Activated CD4-positive, CD25-positive, alpha-beta regulatory T cell treated with anti-CD3 and anti-CD28 coated beads, Interleukin-2, amount 50 U/mL, for 72 hours (primary cell): ENCODE results near the gene RUFY1.
A peak's percentile ranks its signal among the peaks of the same experiment; 100 is the strongest.
"Not testable (repeated sequence)": the region's sequence is repeated elsewhere in the genome, so short reads cannot be mapped to it uniquely, and the experiment has no call there.

Source experiments
- DNase-seq: peaks from one replicate; pipeline ENCODE4 v3.0.0; 2021

Gene RUFY1

DNA sequence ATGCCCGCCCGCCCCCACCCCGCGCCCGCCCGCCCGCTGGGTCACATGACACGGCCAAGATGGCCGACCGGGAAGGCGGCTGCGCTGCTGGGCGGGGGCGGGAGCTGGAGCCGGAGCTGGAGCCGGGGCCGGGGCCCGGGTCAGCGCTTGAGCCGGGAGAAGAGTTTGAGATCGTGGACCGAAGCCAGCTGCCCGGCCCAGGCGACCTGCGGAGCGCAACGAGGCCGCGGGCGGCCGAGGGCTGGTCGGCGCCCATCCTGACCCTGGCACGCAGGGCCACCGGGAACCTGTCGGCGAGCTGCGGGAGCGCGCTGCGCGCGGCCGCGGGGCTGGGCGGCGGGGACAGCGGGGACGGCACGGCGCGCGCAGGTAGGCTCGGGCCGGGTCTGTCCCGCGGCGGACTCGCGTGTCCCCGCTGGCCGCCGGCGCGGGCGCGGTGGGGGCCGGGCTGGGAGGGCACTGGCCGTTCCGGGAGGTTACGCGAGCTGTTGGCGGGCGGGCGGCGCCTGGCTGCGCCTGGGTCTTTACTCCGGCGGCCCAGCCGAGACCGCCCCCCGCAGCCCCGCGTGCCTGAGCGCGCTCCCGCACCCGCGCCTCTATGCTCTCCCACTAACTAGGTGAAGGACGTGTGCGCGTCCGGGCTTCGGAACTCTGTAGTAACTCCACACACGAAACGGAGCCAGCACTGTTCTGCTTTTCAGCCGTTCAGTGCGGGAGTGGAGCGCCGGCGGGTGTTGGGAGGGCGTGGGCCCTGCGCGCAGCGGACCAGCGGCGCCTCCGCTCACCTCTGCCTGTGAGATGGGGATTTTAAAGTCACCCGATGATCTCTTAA, at the start of gene RUFY1:
Gene RUFY1 (plus strand): TSS at position 44 of the 832 bp plus-strand sequence. CDS start 16 bp downstream, at position 60.
- DNase-seq, result peak; percentile 91

GRCh38 chr5:179501997-179502396, 48.4 kb upstream of the RUFY1 start:
- not testable (repeated sequence) for DNase-seq

- not testable (repeated sequence) for DNase-seq
Observed at GRCh38 chr5:179502420-179502819, 47.9 kb upstream of the RUFY1 start.

DNA sequence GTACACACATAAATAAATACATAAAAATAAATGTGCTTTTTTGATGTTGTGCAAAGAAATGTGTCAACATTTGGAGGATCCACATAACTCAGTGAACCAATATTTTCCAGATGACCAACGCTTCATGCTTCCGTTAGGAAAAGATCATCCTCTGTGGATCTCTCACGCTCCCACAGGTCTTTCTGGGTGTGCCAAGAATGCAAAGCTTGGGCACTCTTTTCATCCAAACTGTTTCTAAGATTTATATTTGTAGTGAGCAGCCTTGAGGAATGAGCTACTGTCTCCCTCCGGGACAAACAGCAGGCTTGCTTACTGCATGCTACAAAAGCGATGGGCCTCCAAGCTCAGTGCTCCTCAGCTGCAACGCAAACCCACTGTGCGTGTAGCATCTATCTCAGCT, 46.2 kb upstream of the RUFY1 start:
- DNase-seq, result no peak

DNA sequence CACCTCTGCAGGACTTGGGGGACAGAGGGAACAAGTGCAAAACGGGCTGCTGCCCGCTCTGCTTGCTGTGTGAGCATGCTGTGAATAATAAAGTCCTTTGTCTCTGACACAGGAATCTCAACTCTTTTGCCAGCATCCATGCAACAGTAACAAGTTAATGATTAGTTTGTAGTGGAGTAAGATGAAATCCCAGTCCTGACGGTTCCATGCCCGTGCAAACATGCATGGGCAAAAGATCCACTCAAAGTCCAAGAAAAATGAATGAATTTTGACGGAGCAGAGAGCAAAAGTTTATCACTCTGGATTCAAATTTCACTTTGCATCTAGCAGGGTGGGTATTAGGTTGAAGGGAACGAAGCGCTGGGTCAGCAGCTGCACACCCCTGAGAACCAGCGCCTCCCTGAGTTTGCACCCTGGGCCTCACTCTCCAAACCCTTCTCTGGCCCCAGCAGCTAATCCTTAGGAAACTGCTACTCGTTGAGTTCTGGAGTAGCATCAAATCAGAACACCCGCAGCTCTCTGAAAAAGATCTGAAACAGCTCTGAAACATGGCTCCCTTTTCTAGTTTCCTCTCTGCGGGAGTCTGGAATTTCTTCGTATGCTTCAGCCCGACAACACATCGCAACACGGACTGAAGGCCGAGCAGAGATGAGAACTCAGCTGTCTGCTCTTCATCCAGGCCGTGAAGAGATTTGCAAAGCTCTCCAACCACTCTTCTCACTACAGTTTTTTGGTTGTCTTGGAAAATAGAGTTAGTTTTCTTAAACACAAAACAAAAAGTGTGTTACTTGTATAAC, 45.6 kb upstream of the RUFY1 start:
- no peak for DNase-seq

DNA sequence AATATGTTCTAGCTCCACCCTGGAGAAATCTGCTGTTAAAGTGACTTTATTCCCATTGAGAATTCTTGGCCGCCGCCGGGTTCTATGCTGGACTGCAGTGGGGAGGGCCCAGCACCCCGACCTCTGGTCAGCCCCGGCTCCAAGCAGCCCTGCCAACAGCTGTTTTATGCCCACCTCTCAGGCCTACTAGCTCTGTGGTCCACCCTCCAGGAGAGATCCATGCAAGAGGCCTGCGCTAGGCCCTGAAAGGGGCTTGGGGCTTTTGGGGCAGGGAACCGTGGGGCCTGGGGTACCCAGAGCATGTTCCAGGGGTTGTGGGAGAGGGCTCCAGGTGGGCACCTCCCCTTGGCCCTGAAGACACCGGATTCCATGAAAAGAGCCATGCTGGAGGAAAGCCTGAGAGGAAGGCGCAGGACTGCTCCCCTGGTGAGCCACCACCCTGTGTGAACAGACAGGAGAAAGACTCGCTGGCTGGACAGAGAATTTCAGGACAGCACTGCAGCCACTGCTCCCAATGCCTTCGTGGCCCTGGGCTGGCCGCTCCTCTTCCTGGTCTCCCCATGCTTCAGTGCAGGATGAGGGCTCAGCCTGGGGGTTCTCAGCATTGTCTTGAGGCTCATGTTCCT, 44.6 kb upstream of the RUFY1 start:
- DNase-seq, result no peak

DNA sequence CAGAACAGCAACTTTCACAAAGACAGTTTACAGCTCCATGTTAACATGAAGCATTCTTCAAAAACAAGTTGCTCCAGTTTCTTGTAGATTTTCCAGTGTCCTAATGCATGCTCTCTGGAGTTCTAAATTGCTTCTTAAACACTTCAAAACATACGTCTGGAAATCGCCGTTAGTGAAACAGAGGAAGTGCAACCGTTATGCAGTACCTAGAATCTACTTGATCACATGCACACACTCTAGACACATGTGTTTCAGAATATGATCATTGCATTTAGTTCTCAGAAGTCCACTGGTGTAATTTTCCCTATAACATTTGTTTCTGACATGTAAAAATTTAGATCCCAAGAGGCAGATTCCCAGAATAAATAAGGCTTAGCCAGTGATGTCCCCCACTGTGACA, 41.1 kb upstream of the RUFY1 start:
- DNase-seq, result no peak

GRCh38 chr5:179509845-179510244, 40.5 kb upstream of the RUFY1 start:
- no peak for DNase-seq

GRCh38 chr5:179512452-179513000, 37.8 kb upstream of the RUFY1 start:
- DNase-seq, result no peak

GRCh38 chr5:179515501-179515900, 34.9 kb upstream of the RUFY1 start:
- not testable (repeated sequence) for DNase-seq

DNA sequence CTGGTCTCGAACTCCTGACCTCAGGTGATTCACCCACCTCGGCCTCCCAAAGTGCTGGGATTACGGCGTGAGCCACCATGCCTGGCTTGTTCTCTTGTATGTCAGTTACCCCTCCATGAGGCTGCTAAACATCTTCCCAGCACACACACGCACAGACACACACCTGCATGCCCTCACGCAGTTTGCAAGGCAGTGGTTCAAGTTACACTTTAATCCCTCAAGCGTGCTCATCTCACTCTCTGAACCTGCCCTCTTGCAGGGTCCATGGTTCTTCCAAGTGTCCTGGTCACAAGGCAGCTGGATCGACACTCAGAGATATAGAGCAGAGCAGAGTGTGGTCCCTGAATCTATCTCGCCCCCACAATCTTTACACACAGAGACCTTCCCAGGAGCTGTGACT, 34.1 kb upstream of the RUFY1 start:
- DNase-seq, result no peak

DNA sequence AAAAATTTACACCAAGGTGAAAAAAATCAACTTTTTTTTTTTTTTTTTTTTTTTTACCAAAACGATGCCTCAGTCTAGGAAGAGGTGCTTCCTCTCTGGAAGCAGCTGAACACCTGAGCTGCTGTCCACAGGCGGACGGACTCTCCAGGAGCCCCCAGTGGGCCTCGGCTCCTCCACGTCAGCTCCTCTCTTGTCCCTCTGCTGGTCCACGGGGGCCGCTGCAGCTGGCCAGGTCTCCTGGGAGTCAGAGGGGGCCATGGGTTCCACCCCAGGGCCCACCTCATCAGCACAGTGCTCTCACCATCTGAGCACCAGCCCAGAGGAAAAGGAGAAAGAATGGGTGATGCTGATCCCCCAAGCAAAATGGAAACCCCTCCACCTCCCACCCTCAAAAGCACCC, 32.6 kb upstream of the RUFY1 start:
- not testable (repeated sequence) for DNase-seq

GRCh38 chr5:179518369-179518768, 32.0 kb upstream of the RUFY1 start:
- DNase-seq, result not testable (repeated sequence)

GRCh38 chr5:179519416-179520070, 30.8 kb upstream of the RUFY1 start:
- not testable (repeated sequence) for DNase-seq

DNA sequence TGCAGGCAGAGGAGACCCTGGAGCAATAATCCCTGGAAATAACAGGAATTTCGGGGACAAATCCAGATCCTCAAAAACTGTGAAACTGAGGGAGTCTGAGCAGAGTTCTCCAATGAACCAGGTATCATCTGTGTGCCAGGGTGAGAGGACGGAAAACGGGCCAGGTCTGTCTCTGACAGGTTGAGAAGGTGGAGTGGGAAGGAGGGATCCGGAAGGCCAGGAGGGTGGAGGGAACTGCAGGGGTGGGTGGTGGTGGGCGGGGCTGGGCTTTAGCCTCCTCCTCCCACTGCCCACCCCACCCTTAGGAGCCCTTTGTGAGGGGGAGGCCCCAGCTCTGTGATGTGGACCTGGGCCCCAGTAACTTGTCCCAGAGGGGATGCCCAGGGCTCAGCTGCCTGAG, 28.2 kb upstream of the RUFY1 start:
- not testable (repeated sequence) for DNase-seq

DNA sequence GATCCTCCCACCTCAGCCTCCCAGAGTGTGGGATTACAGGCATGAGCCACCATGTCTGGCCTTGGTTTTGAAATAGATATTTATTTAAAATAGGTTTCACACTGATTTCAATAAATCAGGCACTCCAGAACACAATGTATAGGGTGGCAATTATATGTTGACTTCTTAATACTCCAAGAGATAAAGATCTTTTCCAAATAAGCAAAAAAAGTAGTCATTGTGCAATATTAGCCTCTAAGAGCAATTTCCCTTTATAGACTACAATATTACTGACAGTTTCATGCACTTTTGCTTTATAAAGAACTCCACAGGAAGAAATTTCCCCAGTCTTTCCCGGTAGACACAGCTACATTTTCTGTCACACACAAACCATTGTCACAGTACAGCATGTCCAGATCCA, 23.4 kb upstream of the RUFY1 start:
- no peak for DNase-seq

GRCh38 chr5:179530069-179530998, 20.0 kb upstream of the RUFY1 start:
- peak; percentile 59 for DNase-seq

GRCh38 chr5:179533024-179533423, 17.3 kb upstream of the RUFY1 start:
- DNase-seq, result no peak

GRCh38 chr5:179533907-179534306, 16.4 kb upstream of the RUFY1 start:
- DNase-seq, result no peak

DNA sequence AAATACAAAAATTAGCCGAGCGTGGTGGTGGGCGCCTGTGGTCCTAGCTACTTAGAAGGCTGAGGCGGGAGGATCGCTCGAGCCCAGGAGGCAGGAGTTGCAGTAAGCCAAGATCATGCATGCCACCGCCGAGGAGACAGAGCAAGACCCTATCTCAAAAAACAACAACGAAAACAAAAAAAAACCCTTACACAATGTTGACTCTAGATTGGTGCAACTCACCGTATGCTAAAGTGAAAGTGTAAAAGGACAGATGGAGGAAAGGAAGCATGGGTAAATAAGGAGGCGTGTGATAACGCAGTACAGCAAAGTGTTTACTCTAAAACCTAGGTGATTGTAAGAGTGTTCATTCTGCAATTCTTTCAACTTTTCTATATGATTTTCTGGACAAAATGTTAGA, 15.9 kb upstream of the RUFY1 start:
- no peak for DNase-seq

DNA sequence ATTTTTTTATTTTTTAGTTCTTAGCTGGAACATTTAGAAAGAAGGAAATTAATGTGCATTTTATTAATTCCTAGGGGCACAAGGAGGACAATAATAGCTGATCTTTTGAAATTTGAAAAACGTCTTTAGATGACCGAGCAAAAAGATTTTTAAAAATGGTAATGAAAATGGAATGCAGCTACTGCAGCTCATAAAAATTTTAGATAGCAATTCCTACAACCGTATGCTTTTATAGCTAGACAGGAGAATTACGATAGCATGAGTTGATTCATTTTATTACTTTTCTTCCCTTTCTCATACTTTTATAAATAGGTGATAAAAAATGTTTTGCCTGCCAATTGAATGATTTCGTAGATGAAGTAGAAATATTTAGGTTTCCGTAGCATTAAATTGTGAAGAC, 13.7 kb upstream of the RUFY1 start:
- DNase-seq, result no peak

- DNase-seq, result no peak
Observed at GRCh38 chr5:179542170-179542569, 8.2 kb upstream of the RUFY1 start.
